Measurements from ENCODE around the gene HMGXB3.

HMGXB3 gene

GRCh38 chr5:150000256-150000989 is at the start of gene HMGXB3, which contains the start of gene TIGD6:
TSS of gene HMGXB3 (plus strand) at chr5:150000739. CDS start at chr5:150004853, 4,114 bp downstream.
TSS of gene TIGD6 (minus strand) at chr5:150000654. CDS start at chr5:149996348, 4,306 bp downstream.
- Histone ChIP-seq H3K4me1 (peaks cover 21% of the 10 kb centered on the region), H3K9me3 (ENCODE audit: control insufficient read depth, low read length) (no peaks in the 10 kb centered on the region), H3K36me3 (ENCODE audit: control insufficient read depth, insufficient read depth, low read length) (no peaks in the 10 kb centered on the region), H3K9ac (peak within 1 kb of the TSS; percentile 76), H3K4me3 (ENCODE audit: low read depth, low read length) (peak within 1 kb of the TSS; percentile 94), H3K79me2 (peaks cover 10% of the 10 kb centered on the region), H2AFZ (peak within 1 kb of the TSS; percentile 86), H3K27me3 (ENCODE audit: control insufficient read depth, insufficient read depth, low read length) (no peaks in the 10 kb centered on the region), H3K27ac (peak within 1 kb of the TSS; percentile 90), H3K4me2 (ENCODE audit: low read length) (peak within 1 kb of the TSS; percentile 73)
- peak; percentile 20 for TF ChIP-seq CTCF (IDR thresholded peaks at IDR 0.05)

GRCh38 chr5:149951138-149951749 is 49.3 kb upstream of the HMGXB3 start:
- H3K4me1 ChIP-seq, result no peaks in the 10 kb centered on the region
- no peak overlapping the region for H3K4me2 ChIP-seq (ENCODE audit: low read length)
- H3K27ac ChIP-seq, result no peak overlapping the region
- peak; percentile 13 for TF ChIP-seq CTCF (IDR thresholded peaks at IDR 0.05)
- no peaks in the 10 kb centered on the region for H3K9me3 ChIP-seq (ENCODE audit: control insufficient read depth, low read length)
- no peak overlapping the region for H3K4me3 ChIP-seq (ENCODE audit: low read depth, low read length)
- peak overlapping the region; percentile 36 for H2AFZ ChIP-seq
- no peaks in the 10 kb centered on the region for H3K79me2 ChIP-seq
- no peaks in the 10 kb centered on the region for H3K36me3 ChIP-seq (ENCODE audit: control insufficient read depth, insufficient read depth, low read length)
- no peaks in the 10 kb centered on the region for H3K27me3 ChIP-seq (ENCODE audit: control insufficient read depth, insufficient read depth, low read length)
- H3K9ac ChIP-seq, result no peak overlapping the region

GRCh38 chr5:149953436-149954121 is 47.0 kb upstream of the HMGXB3 start:
- Histone ChIP-seq H3K4me2 (ENCODE audit: low read length) (no peak overlapping the region), H2AFZ (no peak overlapping the region), H3K36me3 (ENCODE audit: control insufficient read depth, insufficient read depth, low read length) (no peaks in the 10 kb centered on the region), H3K9me3 (ENCODE audit: control insufficient read depth, low read length) (no peaks in the 10 kb centered on the region), H3K27me3 (ENCODE audit: control insufficient read depth, insufficient read depth, low read length) (no peaks in the 10 kb centered on the region), H3K27ac (no peak overlapping the region), H3K4me3 (ENCODE audit: low read depth, low read length) (no peak overlapping the region), H3K4me1 (no peaks in the 10 kb centered on the region), H3K79me2 (no peaks in the 10 kb centered on the region), H3K9ac (no peak overlapping the region)
- no peak for TF ChIP-seq CTCF (IDR thresholded peaks at IDR 0.05)

- H3K9ac ChIP-seq, result no peak overlapping the region
- peaks cover 7% of the 10 kb centered on the region for H3K4me1 ChIP-seq
- no peak overlapping the region for H3K4me3 ChIP-seq (ENCODE audit: low read depth, low read length)
- no peaks in the 10 kb centered on the region for H3K9me3 ChIP-seq (ENCODE audit: control insufficient read depth, low read length)
- H3K27ac ChIP-seq, result no peak overlapping the region
- H3K27me3 ChIP-seq (ENCODE audit: control insufficient read depth, insufficient read depth, low read length), result no peaks in the 10 kb centered on the region
- no peak overlapping the region for H2AFZ ChIP-seq
- no peak for TF ChIP-seq CTCF (IDR thresholded peaks at IDR 0.05)
- no peak overlapping the region for H3K4me2 ChIP-seq (ENCODE audit: low read length)
- H3K36me3 ChIP-seq (ENCODE audit: control insufficient read depth, insufficient read depth, low read length), result no peaks in the 10 kb centered on the region
- H3K79me2 ChIP-seq, result no peaks in the 10 kb centered on the region
These were observed 45.7 kb upstream of the HMGXB3 start for GRCh38 chr5:149954798-149955197.
